GM18498 (cell line): ENCODE results near the gene PHF2.

ENCODE experiments used
- ATAC-seq: cut with Tn5 transposase; IDR thresholded peaks from one replicate; pipeline ENCODE4 v1.9.1; 2021; ENCODE audit warnings: mild to moderate bottlenecking, moderate library complexity; ENCODE audit not compliant: unreplicated experiment

The PHF2 gene

GRCh38 chr9:93622691-93623090 lies 46.3 kb downstream of the PHF2 start:
- no peak for ATAC-seq

- no peak for ATAC-seq
These were observed 47.4 kb downstream of the PHF2 start for GRCh38 chr9:93623753-93624152.

- no peak for ATAC-seq
These were observed 48.0 kb downstream of the PHF2 start for GRCh38 chr9:93624431-93624834.

- no peak for ATAC-seq
These were observed 48.6 kb downstream of the PHF2 start for GRCh38 chr9:93624977-93625376.

GRCh38 chr9:93629920-93630319 lies 53.5 kb downstream of the PHF2 start:
- no peak for ATAC-seq

GRCh38 chr9:93630806-93631411 lies 54.5 kb downstream of the PHF2 start:
- ATAC-seq = no peak

- no peak for ATAC-seq
These were observed 57.3 kb downstream of the PHF2 start for GRCh38 chr9:93633492-93634221.

GRCh38 chr9:93634311-93635185 lies 58.2 kb downstream of the PHF2 start:
- ATAC-seq = no peak

GRCh38 chr9:93635186-93636107 lies 59.1 kb downstream of the PHF2 start:
- ATAC-seq = no peak

GRCh38 chr9:93636172-93636661 lies 59.8 kb downstream of the PHF2 start:
- ATAC-seq = no peak

- no peak for ATAC-seq
These were observed 60.3 kb downstream of the PHF2 start for GRCh38 chr9:93636667-93637066.

GRCh38 chr9:93637886-93638285 lies 61.5 kb downstream of the PHF2 start:
- no peak for ATAC-seq

- no peak for ATAC-seq
These were observed 63.6 kb downstream of the PHF2 start for GRCh38 chr9:93640027-93640426.

GRCh38 chr9:93642961-93643360 lies 66.6 kb downstream of the PHF2 start:
- no peak for ATAC-seq

- ATAC-seq = no peak
These were observed 68.2 kb downstream of the PHF2 start for GRCh38 chr9:93644397-93645088.

GRCh38 chr9:93645149-93645889 lies 68.9 kb downstream of the PHF2 start:
- no peak for ATAC-seq

GRCh38 chr9:93645921-93646639 lies 69.7 kb downstream of the PHF2 start:
- ATAC-seq = no peak

- ATAC-seq = no peak
These were observed 70.3 kb downstream of the PHF2 start for GRCh38 chr9:93646640-93647178.
